ENCODE results near the gene CWF19L1. TPM values are rescaled to one million over a fixed set of nuclear protein-coding genes. Genes with fewer than 3 reads are reported as not detected.

Gene CWF19L1
- total RNA-seq, 1 experiment from 2014 or later, result 28.1 TPM

DNA sequence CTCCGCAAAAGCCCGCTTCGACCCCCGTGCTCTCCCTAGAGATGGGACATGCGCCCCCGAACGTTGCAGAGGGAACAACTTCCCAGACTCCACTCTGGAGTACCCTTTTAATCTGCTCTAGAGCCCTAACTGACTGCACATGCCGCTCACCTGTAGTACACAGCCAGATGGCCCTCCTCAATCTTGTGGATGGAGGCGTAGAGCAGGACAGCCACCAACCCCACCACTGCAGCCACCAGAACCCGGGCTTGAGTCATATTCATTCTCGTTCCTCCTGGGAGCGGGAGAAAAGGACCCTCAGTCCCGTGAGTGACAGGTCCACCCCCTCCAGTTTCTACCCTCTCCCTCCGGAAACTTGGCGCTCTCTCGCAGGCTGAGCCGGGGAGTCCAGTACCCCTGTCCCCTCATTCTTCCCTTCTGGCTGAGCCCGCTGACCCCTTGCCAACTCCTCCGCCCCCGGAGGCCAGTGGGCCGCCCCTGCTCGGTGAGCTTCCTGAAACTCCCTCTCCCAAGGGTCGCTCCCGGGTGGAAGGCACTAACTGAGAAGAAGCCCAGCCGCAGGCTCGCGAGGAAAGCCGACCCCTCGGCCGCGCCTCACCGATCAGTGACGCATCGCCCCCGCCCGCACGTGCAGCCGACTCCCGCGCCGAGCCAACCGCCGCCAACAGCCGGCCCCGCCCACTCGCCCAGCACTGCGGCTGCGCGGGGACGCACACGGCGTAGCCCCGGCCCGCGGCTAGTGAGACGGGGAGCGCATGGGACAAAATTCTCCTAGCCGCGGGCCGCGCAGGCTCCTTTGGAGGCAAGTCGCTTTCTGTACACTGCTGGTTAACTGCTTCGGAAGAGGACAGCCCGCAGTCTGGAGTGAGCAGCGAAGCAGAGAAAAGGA lies 81.8 kb downstream of the CWF19L1 start, which contains the start of gene ERLIN1 (continued):
- TF ChIP-seq, protein P1, sequence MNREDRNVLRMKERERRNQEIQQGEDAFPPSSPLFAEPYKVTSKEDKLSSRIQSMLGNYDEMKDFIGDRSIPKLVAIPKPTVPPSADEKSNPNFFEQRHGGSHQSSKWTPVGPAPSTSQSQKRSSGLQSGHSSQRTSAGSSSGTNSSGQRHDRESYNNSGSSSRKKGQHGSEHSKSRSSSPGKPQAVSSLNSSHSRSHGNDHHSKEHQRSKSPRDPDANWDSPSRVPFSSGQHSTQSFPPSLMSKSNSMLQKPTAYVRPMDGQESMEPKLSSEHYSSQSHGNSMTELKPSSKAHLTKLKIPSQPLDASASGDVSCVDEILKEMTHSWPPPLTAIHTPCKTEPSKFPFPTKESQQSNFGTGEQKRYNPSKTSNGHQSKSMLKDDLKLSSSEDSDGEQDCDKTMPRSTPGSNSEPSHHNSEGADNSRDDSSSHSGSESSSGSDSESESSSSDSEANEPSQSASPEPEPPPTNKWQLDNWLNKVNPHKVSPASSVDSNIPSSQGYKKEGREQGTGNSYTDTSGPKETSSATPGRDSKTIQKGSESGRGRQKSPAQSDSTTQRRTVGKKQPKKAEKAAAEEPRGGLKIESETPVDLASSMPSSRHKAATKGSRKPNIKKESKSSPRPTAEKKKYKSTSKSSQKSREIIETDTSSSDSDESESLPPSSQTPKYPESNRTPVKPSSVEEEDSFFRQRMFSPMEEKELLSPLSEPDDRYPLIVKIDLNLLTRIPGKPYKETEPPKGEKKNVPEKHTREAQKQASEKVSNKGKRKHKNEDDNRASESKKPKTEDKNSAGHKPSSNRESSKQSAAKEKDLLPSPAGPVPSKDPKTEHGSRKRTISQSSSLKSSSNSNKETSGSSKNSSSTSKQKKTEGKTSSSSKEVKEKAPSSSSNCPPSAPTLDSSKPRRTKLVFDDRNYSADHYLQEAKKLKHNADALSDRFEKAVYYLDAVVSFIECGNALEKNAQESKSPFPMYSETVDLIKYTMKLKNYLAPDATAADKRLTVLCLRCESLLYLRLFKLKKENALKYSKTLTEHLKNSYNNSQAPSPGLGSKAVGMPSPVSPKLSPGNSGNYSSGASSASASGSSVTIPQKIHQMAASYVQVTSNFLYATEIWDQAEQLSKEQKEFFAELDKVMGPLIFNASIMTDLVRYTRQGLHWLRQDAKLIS (CRISPR knock-in tag; IDR thresholded peaks at IDR 0.05; ENCODE audit: borderline replicate concordance), result no peak
- TF ChIP-seq TEAD1 (CRISPR knock-in tag; IDR thresholded peaks at IDR 0.05) (peak; percentile 90), ELF4 (CRISPR knock-in tag; IDR thresholded peaks at IDR 0.05; ENCODE audit: low read depth) (peak; percentile 62; the same call in 1 of the 2 replicates), MXD4 (CRISPR knock-in tag; IDR thresholded peaks at IDR 0.05; ENCODE audit: borderline replicate concordance) (no peak), MYBL2 (CRISPR knock-in tag; IDR thresholded peaks at IDR 0.05) (peak; percentile 98), RORB (CRISPR knock-in tag; IDR thresholded peaks at IDR 0.05) (no peak), SOX15 (CRISPR knock-in tag; IDR thresholded peaks at IDR 0.05) (no peak), SMAD3 (CRISPR knock-in tag; IDR thresholded peaks at IDR 0.05; ENCODE audit: borderline replicate concordance) (peak; percentile 15; the same call in 1 of the 2 replicates), SMAD4 (CRISPR knock-in tag; IDR thresholded peaks at IDR 0.05) (no peak), ZNF219 (CRISPR knock-in tag; IDR thresholded peaks at IDR 0.05; ENCODE audit: borderline replicate concordance) (no peak), ZNF232 (CRISPR knock-in tag; IDR thresholded peaks at IDR 0.05) (peak; percentile 88), ZNF263 (CRISPR knock-in tag; IDR thresholded peaks at IDR 0.05; ENCODE audit: low read depth) (peak; percentile 34; the same call in 1 of the 2 replicates), GTF2I (CRISPR knock-in tag; conservative IDR thresholded peaks at IDR 0.05) (no peak), ESRRA (CRISPR knock-in tag; IDR thresholded peaks at IDR 0.05; ENCODE audit: borderline replicate concordance) (0 out of 2 replicates have a peak, but pooled peaks have one; percentile 56)
- TF ChIP-seq, protein P2, sequence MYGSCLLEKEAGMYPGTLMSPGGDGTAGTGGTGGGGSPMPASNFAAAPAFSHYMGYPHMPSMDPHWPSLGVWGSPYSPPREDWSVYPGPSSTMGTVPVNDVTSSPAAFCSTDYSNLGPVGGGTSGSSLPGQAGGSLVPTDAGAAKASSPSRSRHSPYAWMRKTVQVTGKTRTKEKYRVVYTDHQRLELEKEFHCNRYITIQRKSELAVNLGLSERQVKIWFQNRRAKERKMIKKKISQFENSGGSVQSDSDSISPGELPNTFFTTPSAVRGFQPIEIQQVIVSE (CRISPR knock-in tag; IDR thresholded peaks at IDR 0.05; ENCODE audit: borderline replicate concordance), result no peak
- TF ChIP-seq, protein P3, sequence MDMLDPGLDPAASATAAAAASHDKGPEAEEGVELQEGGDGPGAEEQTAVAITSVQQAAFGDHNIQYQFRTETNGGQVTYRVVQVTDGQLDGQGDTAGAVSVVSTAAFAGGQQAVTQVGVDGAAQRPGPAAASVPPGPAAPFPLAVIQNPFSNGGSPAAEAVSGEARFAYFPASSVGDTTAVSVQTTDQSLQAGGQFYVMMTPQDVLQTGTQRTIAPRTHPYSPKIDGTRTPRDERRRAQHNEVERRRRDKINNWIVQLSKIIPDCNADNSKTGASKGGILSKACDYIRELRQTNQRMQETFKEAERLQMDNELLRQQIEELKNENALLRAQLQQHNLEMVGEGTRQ (CRISPR knock-in tag; IDR thresholded peaks at IDR 0.05), result peak; percentile 74
- TF ChIP-seq, protein P4, sequence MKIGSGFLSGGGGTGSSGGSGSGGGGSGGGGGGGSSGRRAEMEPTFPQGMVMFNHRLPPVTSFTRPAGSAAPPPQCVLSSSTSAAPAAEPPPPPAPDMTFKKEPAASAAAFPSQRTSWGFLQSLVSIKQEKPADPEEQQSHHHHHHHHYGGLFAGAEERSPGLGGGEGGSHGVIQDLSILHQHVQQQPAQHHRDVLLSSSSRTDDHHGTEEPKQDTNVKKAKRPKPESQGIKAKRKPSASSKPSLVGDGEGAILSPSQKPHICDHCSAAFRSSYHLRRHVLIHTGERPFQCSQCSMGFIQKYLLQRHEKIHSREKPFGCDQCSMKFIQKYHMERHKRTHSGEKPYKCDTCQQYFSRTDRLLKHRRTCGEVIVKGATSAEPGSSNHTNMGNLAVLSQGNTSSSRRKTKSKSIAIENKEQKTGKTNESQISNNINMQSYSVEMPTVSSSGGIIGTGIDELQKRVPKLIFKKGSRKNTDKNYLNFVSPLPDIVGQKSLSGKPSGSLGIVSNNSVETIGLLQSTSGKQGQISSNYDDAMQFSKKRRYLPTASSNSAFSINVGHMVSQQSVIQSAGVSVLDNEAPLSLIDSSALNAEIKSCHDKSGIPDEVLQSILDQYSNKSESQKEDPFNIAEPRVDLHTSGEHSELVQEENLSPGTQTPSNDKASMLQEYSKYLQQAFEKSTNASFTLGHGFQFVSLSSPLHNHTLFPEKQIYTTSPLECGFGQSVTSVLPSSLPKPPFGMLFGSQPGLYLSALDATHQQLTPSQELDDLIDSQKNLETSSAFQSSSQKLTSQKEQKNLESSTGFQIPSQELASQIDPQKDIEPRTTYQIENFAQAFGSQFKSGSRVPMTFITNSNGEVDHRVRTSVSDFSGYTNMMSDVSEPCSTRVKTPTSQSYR (CRISPR knock-in tag; IDR thresholded peaks at IDR 0.05), result no peak
- TF ChIP-seq, protein P5, sequence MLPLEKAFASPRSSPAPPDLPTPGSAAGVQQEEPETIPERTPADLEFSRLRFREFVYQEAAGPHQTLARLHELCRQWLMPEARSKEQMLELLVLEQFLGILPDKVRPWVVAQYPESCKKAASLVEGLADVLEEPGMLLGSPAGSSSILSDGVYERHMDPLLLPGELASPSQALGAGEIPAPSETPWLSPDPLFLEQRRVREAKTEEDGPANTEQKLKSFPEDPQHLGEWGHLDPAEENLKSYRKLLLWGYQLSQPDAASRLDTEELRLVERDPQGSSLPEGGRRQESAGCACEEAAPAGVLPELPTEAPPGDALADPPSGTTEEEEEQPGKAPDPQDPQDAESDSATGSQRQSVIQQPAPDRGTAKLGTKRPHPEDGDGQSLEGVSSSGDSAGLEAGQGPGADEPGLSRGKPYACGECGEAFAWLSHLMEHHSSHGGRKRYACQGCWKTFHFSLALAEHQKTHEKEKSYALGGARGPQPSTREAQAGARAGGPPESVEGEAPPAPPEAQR (CRISPR knock-in tag; IDR thresholded peaks at IDR 0.05), result no peak
- TF ChIP-seq, protein P6, sequence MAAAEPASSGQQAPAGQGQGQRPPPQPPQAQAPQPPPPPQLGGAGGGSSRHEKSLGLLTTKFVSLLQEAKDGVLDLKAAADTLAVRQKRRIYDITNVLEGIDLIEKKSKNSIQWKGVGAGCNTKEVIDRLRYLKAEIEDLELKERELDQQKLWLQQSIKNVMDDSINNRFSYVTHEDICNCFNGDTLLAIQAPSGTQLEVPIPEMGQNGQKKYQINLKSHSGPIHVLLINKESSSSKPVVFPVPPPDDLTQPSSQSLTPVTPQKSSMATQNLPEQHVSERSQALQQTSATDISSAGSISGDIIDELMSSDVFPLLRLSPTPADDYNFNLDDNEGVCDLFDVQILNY (CRISPR knock-in tag; IDR thresholded peaks at IDR 0.05), result peak; percentile 95; the same call in 1 of the 2 replicates
- TF ChIP-seq, protein P7, sequence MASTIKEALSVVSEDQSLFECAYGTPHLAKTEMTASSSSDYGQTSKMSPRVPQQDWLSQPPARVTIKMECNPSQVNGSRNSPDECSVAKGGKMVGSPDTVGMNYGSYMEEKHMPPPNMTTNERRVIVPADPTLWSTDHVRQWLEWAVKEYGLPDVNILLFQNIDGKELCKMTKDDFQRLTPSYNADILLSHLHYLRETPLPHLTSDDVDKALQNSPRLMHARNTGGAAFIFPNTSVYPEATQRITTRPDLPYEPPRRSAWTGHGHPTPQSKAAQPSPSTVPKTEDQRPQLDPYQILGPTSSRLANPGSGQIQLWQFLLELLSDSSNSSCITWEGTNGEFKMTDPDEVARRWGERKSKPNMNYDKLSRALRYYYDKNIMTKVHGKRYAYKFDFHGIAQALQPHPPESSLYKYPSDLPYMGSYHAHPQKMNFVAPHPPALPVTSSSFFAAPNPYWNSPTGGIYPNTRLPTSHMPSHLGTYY (CRISPR knock-in tag; IDR thresholded peaks at IDR 0.05), result no peak
- TF ChIP-seq, protein P8, sequence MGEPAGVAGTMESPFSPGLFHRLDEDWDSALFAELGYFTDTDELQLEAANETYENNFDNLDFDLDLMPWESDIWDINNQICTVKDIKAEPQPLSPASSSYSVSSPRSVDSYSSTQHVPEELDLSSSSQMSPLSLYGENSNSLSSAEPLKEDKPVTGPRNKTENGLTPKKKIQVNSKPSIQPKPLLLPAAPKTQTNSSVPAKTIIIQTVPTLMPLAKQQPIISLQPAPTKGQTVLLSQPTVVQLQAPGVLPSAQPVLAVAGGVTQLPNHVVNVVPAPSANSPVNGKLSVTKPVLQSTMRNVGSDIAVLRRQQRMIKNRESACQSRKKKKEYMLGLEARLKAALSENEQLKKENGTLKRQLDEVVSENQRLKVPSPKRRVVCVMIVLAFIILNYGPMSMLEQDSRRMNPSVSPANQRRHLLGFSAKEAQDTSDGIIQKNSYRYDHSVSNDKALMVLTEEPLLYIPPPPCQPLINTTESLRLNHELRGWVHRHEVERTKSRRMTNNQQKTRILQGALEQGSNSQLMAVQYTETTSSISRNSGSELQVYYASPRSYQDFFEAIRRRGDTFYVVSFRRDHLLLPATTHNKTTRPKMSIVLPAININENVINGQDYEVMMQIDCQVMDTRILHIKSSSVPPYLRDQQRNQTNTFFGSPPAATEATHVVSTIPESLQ (CRISPR knock-in tag; IDR thresholded peaks at IDR 0.05), result no peak
- TF ChIP-seq, protein P9, sequence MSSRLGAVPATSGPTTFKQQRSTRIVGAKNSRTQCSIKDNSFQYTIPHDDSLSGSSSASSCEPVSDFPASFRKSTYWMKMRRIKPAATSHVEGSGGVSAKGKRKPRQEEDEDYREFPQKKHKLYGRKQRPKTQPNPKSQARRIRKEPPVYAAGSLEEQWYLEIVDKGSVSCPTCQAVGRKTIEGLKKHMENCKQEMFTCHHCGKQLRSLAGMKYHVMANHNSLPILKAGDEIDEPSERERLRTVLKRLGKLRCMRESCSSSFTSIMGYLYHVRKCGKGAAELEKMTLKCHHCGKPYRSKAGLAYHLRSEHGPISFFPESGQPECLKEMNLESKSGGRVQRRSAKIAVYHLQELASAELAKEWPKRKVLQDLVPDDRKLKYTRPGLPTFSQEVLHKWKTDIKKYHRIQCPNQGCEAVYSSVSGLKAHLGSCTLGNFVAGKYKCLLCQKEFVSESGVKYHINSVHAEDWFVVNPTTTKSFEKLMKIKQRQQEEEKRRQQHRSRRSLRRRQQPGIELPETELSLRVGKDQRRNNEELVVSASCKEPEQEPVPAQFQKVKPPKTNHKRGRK (CRISPR knock-in tag; IDR thresholded peaks at IDR 0.05; ENCODE audit: borderline replicate concordance), result no peak
